Measurements from ENCODE around the gene KCNG2.

DNA sequence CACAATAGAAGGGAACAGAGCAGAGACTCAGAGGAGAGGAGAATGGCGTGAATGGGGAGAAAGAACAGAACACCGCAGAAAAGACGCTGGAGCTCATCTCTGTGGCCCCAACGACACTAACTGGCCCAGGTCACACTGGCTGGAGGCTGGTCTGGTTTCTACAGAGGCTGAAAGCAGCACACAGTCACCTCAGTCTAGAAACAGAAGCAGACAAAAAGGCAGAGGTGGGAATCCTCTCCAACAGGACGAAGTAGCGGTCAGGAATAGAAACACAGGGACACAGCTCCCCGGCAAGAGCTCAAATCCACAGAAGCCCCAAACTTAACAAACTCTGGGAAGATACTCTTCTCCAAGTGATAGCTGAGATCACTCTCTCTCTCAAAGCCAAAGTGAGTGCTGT is 144.5 kb downstream of the KCNG2 start:
- TF ChIP-seq, protein P1, sequence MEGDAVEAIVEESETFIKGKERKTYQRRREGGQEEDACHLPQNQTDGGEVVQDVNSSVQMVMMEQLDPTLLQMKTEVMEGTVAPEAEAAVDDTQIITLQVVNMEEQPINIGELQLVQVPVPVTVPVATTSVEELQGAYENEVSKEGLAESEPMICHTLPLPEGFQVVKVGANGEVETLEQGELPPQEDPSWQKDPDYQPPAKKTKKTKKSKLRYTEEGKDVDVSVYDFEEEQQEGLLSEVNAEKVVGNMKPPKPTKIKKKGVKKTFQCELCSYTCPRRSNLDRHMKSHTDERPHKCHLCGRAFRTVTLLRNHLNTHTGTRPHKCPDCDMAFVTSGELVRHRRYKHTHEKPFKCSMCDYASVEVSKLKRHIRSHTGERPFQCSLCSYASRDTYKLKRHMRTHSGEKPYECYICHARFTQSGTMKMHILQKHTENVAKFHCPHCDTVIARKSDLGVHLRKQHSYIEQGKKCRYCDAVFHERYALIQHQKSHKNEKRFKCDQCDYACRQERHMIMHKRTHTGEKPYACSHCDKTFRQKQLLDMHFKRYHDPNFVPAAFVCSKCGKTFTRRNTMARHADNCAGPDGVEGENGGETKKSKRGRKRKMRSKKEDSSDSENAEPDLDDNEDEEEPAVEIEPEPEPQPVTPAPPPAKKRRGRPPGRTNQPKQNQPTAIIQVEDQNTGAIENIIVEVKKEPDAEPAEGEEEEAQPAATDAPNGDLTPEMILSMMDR (IDR thresholded peaks at IDR 0.05; ENCODE audit: low read depth, low read length, missing input control): no peak
- TF ChIP-seq SP1 (IDR thresholded peaks at IDR 0.05): no peak

Data from liver (tissue), 3 donors.